GM18858 (cell line): ENCODE results near the gene KCNC3.

Source experiments
- ATAC-seq: cut with Tn5 transposase; IDR thresholded peaks from one replicate; pipeline ENCODE4 v1.9.1; 2021; ENCODE audit not compliant: unreplicated experiment

The KCNC3 gene

DNA sequence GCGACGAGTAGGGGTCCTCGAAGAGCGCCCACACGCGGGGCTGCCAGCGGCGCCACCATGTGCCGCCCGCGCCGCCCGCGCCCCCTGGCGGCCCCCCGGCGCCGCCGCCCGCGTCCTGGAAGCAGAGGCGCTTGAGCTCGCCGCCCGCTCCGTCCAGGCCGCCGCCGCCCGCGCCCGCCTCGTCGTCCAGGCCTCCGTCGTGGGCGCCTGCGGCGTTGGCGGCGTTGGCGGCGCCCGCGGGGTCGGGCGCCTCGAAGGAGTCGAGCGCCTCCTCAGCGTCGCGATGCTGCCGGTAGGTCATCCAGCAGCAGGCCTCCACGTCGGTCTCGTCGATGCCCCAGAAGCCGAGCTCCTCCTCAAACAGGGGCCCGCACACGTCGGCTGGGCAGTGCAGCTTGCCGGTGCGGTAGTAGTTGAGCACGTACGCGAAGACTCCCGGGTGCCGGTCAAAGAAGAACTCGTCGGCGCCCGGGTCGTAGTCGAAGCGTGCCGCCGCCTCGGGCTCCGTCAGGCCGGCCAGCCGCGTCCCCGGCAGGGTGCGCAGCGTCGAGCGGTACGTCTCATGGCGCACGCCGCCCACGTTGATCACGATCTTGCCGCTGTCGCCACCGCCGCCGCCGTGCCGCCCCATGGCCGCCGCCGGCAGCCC is 829 bp downstream of the KCNC3 start:
- ATAC-seq = no peak

DNA sequence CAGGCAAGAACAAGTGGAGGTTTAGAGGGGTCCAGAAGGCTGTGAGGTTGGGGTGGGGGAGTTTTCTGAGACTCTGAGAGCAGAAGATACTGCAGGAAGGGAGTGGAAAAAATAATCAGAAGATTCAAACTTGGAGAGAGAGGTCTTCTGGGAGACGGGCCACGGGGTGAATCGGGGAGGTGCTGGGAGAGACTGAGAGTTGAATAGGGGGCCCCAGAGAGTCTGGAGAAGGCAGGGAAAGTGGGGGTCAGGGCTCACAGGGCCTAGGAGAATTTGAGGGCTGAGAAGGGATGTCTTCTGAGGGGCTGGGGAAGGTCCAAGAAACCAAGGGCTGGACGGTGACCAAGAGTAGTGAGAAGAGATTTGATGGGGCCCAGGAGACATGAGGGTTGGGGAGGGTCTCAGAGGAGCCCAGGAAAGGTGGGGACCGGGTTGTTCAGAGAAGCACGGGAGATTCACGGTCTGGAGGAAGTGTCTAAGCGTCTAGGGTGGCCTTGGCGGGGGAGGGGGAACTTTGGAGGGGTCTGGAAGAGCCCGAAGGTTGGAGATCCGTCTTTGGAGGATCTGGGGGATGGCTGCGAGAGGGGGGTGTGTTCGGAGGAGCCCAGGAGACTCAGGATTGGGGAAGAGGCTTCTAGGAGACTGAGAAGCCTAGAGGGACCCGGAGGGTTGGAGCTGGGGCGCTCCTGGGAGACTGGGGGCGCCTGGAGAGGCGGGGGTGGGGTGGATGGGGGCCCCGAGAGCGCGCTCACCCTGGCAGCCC is 1.5 kb downstream of the KCNC3 start:
- no peak for ATAC-seq

DNA sequence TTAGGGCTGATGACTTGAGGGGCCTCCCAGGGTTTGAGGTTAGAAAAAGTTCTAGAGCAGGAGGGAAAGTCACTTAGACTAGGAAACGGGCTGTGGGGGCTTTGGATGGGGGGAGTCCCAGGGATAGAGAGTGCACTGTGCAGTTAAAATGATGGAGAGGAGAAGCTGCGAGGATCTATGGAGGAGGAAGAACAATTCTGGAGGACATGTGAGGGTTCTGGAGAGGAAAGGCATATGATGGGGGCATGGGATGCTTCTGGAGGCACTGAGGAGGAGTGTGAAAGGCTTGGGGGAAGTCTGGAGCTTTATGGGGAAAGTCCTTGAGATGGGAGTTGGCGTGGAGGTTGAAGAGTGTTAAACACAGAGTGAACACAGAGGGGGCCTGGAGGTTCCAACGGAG is 2.2 kb downstream of the KCNC3 start:
- no peak for ATAC-seq

DNA sequence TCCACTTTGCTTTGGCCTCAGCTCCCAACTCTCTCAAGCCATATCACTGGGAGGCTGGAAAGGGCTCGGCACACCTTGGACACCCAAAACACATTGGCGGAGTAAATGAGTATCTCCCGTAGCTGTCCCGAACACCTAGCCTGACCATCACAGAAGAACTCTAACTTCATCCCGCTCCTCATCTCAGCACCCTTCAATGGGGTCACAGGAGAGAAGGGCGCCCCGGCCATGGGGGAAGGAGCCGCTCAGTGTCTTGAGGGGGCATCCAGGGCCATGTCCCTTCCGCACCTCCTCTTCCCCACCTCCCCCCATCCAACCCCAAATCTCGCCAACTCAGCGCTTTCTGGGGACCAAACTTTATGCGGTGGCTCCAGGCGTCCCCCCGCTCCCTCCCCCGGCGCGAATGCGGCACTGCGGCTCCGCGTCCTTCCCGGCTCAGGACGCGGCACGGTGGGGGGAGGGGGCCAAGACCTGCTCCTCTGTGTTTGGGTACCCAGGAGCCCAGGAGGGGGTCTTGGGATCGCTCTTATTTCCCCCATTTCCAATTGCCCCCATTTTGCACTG is 3.0 kb downstream of the KCNC3 start:
- ATAC-seq = no peak

DNA sequence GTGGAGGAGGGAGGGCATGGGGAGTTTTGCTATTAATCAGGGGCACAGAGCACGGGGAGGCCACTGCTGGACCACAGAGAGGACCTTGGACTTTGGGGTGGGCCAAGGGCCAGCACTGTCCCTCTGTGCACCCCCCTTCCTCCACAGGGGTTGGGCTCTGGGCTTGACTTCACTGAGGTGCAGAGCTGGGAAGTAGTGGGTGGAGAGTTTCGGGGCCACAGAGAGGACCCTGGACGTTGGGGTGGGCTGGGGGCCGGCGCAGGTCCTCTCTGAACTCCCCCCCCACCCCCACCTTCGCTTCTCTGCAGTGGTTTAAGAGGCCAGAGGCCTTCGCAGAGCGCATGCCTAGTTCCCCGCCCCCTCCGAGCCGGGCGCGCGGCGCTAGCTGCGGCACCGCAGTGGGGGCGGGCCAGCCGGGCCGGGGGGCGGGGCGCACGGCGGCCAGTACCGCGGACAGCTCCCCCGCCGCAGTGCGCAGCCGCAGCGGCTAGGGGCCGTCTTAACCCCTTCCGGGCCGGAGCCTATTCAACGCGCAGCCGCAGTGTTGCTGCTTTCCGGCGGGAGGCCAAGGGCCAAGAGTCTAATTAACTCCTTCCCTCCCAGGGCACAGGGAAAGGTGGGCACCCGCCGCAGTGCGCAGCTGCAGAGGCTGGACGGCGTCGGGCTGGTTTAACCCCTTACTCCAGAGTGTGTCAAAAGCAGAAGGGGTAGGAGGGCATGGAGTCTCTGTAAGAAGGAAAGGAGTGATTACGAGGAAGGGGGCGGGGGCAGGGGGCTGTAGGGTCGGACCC is 3.7 kb downstream of the KCNC3 start:
- ATAC-seq = no peak

DNA sequence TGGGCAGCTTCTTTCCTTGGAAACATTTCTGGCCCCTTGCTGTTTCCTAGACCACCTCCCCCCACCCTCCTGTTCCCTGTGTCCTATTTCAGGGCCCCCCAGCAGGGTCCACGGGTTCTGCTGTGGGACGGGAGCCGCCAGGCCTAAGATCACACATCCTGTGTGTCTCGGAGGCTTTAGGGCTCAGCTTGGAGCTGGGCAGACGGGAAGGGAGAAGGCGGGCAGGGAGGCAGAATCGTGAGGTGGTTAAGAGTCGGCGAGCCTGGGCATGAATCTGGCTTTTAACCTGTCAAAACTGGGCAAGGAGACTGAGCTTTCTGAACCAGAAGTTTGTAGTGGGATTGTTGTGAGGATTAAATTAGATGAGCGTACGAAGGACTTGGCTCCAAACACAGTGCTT is 4.8 kb downstream of the KCNC3 start:
- ATAC-seq = no peak

DNA sequence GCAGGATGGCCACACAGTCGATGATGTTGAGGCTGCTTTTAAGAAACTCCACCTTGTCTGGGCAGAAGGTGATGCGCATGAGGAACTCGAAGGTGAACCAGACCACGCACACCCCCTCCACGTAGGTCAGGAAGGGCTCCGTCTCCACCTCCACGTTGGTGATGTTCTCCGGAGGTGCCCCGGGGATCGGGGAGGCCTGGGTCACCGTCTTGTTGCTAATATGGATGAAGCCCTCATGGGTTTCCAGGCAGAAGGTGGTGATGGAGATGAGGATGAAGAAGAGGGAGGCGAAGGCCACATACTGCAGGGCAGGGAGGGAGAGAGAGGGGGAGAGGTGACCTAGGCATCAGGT is 5.4 kb downstream of the KCNC3 start:
- ATAC-seq = no peak

DNA sequence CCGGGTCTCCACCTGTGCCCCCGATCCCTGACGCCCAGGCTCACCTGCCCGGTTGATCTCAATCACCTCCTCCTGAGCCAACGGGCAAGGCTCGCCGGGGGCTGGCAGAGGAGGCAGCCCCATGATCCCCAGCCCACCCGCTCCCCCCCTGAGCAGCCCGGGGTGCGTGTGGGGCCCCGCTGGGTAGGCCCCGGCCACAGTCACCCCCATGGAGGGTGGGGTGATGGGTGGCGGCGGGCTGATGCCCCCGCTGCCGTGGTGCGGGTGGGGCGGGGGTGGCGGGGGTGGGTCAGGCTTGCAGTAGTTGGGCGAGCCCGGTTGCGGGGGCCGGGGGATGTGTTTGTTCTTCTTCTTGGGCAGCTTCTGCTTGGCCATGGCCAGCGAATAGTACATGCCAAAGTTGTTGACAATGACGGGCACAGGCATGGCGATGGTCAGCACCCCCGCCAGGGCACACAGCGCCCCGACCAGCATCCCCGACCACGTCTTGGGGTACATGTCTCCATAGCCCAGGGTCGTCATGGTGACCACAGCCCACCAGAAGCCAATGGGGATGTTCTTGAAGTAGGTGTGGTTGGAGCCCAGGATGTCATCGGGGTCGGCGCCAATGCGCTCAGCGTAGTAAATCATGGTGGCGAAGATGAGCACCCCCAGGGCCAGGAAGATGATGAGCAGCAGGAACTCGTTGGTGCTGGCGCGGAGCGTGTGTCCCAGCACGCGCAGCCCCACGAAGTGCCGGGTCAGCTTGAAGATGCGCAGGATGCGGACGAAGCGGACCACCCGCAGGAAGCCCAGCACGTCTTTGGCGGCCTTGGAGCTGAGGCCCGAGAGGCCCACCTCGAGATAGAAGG is 6.0 kb downstream of the KCNC3 start:
- no peak for ATAC-seq

DNA sequence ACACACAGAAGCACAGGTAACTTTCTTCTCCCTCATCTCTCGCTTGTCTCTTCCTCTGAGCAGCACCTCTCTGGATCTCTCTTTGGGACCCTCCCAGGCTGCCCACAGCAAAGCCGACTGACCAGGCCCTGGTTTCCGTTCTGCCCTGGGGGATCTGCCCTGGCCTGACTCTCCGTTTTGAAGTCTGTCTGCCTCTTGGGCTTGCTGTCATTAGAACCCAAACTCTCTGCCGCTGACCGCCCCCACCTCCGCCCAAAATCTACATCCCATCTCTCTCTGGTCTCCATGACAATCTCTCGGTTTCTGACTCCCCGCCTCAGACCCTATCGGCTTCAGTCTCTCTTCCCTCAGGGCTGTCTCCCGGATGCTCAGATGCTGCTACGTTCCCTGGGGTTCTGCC is 6.9 kb downstream of the KCNC3 start:
- ATAC-seq = no peak

DNA sequence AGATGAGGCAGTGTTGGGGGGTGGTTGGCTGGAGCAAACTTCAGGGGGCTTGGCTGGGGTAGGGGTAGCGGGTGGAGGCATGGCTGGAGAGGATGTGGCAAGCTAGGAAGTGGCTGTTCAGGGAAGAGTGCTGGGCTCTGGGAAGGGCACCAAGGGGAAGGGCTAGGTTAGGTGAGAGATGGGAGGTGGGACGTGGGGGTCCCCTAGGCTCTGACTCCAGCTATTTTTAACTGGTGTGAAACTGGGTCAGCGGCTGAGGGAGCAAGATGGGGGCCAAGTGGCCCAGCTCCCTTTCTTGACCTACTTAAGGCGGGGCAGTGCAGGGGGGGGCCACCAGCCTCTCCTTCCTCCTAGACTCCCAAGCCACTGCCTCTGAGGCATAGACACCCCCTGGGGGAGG is 7.3 kb downstream of the KCNC3 start:
- no peak for ATAC-seq

DNA sequence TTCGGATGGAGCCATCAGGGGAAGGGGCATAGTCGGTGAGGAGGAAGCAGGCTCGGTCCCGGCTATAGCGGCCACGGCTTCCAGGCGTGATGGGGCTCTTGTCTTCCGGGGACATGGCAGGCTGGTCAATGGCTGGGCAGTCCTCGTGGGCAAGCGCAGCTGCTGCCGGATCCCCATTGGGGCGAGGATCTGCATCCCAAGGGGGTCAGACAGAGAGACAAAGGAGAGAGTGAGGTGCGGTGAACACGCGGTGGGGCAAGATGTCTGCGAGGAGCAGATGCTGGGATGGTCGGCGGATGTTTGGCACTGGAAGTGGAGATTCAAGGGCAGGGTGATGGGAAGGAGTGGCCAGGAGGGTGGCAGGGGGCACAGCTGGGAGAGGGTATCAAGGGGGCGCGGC is 8.6 kb downstream of the KCNC3 start:
- ATAC-seq = no peak

DNA sequence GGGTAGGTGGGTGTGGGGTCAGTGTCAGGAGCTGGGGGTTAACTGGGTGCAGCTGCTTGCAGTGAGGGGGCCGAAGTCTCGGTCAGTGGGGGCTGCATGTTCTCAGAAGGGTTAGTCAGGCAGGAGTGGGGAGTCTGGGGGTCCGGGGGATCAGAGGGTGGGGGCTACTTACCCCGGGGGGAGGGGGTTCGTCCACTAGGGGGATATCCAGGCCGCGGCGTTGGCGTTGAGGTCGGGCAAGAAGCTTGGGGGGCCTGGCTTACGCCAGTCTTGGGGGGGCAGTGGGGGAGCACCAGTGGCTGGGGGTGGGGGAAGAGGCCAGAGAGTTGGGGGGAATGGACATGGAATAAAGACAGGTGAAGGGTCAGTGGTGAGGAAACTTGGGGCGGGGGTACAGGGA is 9.1 kb downstream of the KCNC3 start:
- no peak for ATAC-seq

DNA sequence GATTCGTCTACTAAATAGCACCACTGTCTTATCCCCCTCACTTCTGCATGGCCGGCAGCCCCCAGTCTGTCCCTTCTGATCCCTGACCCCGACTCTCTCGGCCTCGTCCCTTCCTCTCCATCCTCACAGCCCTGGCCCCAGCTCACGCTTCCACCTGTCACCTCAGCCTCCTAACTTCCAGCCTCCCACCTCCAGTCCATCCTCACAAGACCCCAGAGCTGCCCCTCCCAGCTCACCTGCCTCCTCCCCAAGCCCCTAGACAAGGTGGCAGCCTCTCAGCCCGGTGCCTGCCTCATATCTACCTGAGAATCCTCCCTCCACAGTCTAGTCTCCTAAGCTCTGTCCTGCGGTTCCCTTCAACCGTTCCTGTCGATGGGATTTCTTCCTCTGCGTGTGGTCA is 10.0 kb downstream of the KCNC3 start:
- no peak for ATAC-seq

DNA sequence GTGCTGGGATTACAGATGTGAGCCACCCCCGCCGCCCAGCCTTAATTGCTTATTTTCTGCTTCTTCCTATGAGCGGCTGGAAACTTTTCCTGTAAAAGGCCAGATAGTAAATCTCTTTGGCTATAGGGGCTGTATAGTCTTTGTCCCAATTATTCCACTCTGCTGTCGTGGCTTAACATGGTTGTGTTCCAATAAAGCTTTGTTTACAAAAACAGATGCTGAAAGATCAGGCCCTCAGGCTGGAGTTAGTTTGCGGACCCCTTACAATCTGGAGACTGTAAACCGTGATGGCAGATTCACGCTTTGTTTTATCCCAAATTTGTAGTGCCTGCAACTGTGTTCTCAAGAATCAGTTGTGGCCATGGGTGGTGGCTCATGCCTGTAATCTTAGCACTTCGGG is 10.7 kb downstream of the KCNC3 start:
- no peak for ATAC-seq

DNA sequence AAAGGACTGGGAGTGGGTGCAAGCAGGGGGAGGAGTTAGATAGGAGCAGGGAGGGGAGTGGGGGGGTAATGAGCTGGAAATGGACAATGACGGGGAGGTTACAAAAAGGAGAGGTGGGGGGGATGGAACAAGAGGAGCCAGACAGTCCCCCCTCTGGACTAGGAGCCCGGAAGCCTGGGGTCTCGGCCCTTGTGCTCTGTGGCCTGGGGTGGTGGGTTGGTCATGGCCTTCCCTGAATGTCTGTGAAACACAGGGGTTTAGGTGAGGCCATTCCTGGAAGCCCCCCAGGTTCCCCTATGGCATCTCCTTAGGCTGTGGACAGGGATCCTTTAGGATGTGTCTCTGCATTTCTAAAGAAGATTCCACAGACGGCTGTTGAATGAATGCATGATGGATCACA is 12.1 kb downstream of the KCNC3 start:
- no peak for ATAC-seq

DNA sequence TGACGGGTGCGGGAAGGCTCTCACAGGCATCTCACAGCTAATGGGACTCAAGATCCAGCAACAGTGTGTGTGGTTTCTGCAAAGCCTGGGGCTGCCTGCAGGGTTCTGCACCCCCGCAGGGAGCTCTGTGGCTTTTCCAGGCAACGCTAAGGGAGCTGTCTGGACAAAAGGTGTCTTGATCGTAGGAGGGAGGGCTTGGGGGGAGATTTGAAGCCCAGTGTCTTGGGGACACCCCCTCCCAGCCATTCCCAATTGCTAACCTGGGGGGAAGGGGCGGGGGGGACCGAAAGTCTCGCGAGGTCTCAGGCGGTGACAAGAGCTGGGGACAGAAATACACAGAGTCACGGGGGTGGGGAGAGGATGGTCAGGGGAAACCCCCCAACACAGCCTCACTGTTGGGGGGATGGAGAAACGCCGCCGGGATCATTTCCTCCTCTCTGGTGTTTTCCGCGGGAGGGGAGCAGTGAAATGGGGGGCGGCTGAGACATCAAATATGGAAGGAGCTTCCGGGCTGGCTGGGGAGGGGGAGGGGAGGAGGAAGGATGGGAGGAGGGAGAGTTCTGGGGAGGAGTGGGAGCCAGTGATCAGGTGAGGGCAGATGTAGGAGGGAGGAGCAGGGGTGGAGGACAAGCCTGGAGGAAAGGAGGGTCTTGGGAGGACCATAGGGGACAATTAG is 13.3 kb downstream of the KCNC3 start:
- ATAC-seq = no peak

DNA sequence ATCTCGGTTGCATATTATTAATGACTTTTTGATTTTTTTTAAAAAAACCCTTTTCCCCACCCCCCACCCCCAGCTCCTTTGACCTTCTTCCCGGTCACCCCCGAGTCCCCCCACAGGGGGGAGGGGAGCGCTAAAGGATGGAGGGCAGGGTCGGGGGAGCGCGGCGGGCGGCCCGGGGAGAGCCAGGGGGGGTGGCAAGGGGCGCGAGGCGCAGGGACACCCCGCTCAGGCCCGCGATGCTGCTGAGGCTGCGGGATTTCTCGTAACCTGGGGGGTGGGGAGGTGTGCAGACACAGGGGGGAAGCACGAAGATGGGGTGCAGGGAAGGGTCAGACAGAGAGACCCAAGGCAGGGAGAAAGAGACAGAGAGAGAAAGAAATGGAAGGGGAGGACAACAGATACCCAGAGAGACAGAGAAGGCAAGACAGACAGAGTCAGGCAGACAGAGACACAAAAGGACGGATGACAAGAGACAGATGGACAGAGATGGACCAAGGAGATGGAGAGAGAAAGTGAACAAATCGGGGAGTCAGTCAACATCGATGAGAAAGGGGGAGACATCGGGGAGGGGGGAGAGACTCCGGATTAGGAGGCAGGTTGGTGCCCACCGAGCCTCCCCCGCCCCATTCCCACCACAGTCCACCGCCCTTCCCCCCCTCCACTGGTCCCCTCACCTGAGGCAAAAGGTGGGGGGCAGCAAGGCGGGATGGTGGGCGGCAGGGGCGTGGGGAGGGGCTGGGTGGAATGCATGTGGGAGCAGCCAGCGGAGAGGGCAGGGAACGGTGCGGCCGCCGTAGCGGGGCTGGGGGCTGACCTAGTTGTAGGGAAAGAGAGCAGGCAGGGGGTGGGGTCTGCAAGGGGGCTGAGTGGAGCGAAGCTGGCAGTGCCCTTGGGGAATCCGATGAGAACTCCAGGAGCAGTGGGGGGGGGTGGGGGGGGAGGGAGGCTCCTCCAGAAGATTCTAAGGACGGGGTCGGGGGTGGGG is 14.2 kb downstream of the KCNC3 start:
- no peak for ATAC-seq

DNA sequence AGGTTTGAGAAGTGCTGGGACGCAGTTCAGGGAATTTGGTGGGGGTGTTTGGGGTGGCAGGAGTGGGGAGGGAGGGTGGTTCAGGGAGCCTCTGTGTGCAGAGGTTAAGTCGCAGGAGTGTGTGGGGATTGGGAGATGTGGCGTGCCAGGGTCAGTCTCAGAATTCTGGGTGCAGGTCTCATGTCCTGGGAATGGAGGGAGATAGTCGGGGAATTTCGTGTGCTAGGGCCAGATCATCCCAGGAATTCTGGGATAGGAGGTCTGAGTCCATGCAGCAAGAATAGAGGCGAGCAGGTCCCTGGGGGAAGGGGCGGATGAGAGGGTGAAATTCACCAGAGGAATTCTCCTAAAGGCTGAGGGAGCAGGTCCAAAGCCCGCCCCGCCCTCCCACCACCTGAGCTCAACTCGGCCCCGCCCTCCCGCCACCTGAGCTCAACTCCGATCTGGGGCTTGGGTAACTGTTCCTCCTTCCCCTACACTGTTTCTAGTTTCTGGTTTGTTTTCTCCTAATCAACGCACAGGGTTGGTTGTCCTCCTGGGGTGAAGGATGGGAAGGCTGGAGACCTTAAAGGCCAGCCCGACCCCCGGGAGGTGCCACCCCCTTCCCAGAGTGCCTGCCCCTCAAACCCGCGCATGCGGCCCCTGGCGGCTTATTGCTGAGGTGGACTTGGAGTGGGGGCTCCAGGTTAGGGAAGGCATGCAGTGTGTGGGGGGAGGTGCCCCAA is 15.2 kb downstream of the KCNC3 start:
- ATAC-seq = no peak
